ENCODE measurements around the gene AHCYL1. TPM values are rescaled to one million over a fixed set of nuclear protein-coding genes. Genes with fewer than 3 reads are reported as not detected.

AHCYL1 gene
- total and polyA plus RNA-seq, 10 of the 15 experiments (the other 5 are each of a cell fraction or from before 2014, with no cell fraction given) = 24.7 to 73.6 (median 46.8) TPM

- TF ChIP-seq, protein P1, sequence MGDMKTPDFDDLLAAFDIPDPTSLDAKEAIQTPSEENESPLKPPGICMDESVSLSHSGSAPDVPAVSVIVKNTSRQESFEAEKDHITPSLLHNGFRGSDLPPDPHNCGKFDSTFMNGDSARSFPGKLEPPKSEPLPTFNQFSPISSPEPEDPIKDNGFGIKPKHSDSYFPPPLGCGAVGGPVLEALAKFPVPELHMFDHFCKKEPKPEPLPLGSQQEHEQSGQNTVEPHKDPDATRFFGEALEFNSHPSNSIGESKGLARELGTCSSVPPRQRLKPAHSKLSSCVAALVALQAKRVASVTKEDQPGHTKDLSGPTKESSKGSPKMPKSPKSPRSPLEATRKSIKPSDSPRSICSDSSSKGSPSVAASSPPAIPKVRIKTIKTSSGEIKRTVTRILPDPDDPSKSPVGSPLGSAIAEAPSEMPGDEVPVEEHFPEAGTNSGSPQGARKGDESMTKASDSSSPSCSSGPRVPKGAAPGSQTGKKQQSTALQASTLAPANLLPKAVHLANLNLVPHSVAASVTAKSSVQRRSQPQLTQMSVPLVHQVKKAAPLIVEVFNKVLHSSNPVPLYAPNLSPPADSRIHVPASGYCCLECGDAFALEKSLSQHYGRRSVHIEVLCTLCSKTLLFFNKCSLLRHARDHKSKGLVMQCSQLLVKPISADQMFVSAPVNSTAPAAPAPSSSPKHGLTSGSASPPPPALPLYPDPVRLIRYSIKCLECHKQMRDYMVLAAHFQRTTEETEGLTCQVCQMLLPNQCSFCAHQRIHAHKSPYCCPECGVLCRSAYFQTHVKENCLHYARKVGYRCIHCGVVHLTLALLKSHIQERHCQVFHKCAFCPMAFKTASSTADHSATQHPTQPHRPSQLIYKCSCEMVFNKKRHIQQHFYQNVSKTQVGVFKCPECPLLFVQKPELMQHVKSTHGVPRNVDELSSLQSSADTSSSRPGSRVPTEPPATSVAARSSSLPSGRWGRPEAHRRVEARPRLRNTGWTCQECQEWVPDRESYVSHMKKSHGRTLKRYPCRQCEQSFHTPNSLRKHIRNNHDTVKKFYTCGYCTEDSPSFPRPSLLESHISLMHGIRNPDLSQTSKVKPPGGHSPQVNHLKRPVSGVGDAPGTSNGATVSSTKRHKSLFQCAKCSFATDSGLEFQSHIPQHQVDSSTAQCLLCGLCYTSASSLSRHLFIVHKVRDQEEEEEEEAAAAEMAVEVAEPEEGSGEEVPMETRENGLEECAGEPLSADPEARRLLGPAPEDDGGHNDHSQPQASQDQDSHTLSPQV (IDR thresholded peaks at IDR 0.05) = no peak
- no peak for TF ChIP-seq ESRRA (IDR thresholded peaks at IDR 0.05; ENCODE audit: low read length)
- no peak for TF ChIP-seq IRF5 (IDR thresholded peaks at IDR 0.05; ENCODE audit: borderline replicate concordance)
- TF ChIP-seq, protein P2, sequence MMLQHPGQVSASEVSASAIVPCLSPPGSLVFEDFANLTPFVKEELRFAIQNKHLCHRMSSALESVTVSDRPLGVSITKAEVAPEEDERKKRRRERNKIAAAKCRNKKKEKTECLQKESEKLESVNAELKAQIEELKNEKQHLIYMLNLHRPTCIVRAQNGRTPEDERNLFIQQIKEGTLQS (IDR thresholded peaks at IDR 0.05; ENCODE audit: borderline replicate concordance, extremely low read depth, low read depth, low read length) = no peak
- no peak for TF ChIP-seq ASH2L (IDR thresholded peaks at IDR 0.05; ENCODE audit: borderline replicate concordance, low read depth)
- no peak for TF ChIP-seq IRF4 (IDR thresholded peaks at IDR 0.05; ENCODE audit: low read depth, low read length)
- no peak for TF ChIP-seq MEF2A (IDR thresholded peaks at IDR 0.05; ENCODE audit: insufficient read depth, low read depth, low read length)
- TF ChIP-seq POLR2A (IDR thresholded peaks at IDR 0.05; ENCODE audit: low read depth, low read length) = no peak
These were observed 46.0 kb upstream of the AHCYL1 start (continued) for GRCh38 chr1:109938556-109938955.

All from GM12878 (cell line).